ENCODE results near the gene NPTXR. TPM values are rescaled to one million over a fixed set of nuclear protein-coding genes. Genes with fewer than 3 reads are reported as not detected.

NPTXR gene
- total RNA-seq, 4 donors from 2014 or later, result 7.5 to 12.3 (median 8.4) TPM

- no peak overlapping the region for H3K4me3 ChIP-seq
- no peak for TF ChIP-seq CTCF (IDR thresholded peaks at IDR 0.05)
- TF ChIP-seq EP300 (IDR thresholded peaks at IDR 0.05), result no peak
- TF ChIP-seq POLR2A (IDR thresholded peaks at IDR 0.05), result no peak
- 43 to 47% methylated on average over 14 of the region's 14 CpGs for WGBS, 2 donors
- peak overlapping the region in 2 of 4 donors; percentile 34 to 54 for H3K27ac ChIP-seq
- H3K9me3 ChIP-seq, result no peaks in the 10 kb centered on the region
- no peaks in the 10 kb centered on the region for H3K27me3 ChIP-seq
- peaks cover 0 to 72% (median 30%) of the 10 kb centered on the region in 4 donors for H3K4me1 ChIP-seq
- DNase-seq (ENCODE audit: low spot score in 2 of 2), result no peak
- H3K36me3 ChIP-seq, result peaks cover 0 to 26% (median 15%) of the 10 kb centered on the region in 3 donors
Measured at GRCh38 chr22:38862375-38863329, 18.8 kb upstream of the NPTXR start.

GRCh38 chr22:38861927-38862326 lies 18.1 kb upstream of the NPTXR start:
- H3K4me1 ChIP-seq, result peaks cover 0 to 66% (median 30%) of the 10 kb centered on the region in 4 donors

GRCh38 chr22:38861170-38861876 lies 17.5 kb upstream of the NPTXR start:
- 24 to 25% methylated on average over 13 of the region's 13 CpGs for WGBS, 2 donors
- no peaks in the 10 kb centered on the region for H3K9me3 ChIP-seq
- H3K36me3 ChIP-seq, result peaks cover 0 to 13% (median 8%) of the 10 kb centered on the region in 3 donors
- H3K27me3 ChIP-seq, result no peaks in the 10 kb centered on the region
- no peak for DNase-seq (ENCODE audit: low spot score in 2 of 2)
- peaks cover 0 to 60% (median 30%) of the 10 kb centered on the region in 4 donors for H3K4me1 ChIP-seq
- TF ChIP-seq EP300 (IDR thresholded peaks at IDR 0.05) (no peak), CTCF (IDR thresholded peaks at IDR 0.05) (peak in 1 of 5 experiments; percentile 8), POLR2A (IDR thresholded peaks at IDR 0.05) (no peak)
- H3K4me3 ChIP-seq, result no peak overlapping the region
- no peak overlapping the region for H3K27ac ChIP-seq

More at GRCh38 chr22:38861927-38862326, 18.1 kb upstream of the NPTXR start:
- Histone ChIP-seq H3K27ac (peak overlapping the region in 1 of 4 donors; percentile 28), H3K27me3 (no peaks in the 10 kb centered on the region), H3K36me3 (peaks cover 0 to 19% (median 12%) of the 10 kb centered on the region in 3 donors), H3K9me3 (no peaks in the 10 kb centered on the region), H3K4me3 (no peak overlapping the region)
- DNase-seq (ENCODE audit: low spot score in 2 of 2), result no peak
- WGBS, 2 donors, result 43 to 50% methylated on average over 12 of the region's 12 CpGs
- TF ChIP-seq CTCF (IDR thresholded peaks at IDR 0.05), result no peak
- TF ChIP-seq POLR2A (IDR thresholded peaks at IDR 0.05), result no peak

GRCh38 chr22:38860283-38861169 lies 16.7 kb upstream of the NPTXR start:
- Histone ChIP-seq H3K36me3 (peaks cover 0 to 5% (median under 1%) of the 10 kb centered on the region in 3 donors), H3K27me3 (no peaks in the 10 kb centered on the region), H3K9me3 (no peaks in the 10 kb centered on the region), H3K4me3 (no peak overlapping the region), H3K27ac (no peak overlapping the region), H3K4me1 (peaks cover 0 to 52% (median 25%) of the 10 kb centered on the region in 4 donors)
- 59 to 60% methylated on average over 22 to 23 of the region's 23 CpGs for WGBS, 2 donors
- DNase-seq (ENCODE audit: low spot score in 2 of 2), result no peak
- TF ChIP-seq CTCF (IDR thresholded peaks at IDR 0.05) (no peak), EP300 (IDR thresholded peaks at IDR 0.05) (no peak), POLR2A (IDR thresholded peaks at IDR 0.05) (no peak)
